H1 (cell line): ENCODE results near the gene TEKT5.

ENCODE experiments used
- ATF3 ChIP-seq: IDR thresholded peaks from 2 replicates; pipeline ENCODE4 v1.6.1; 2011; ENCODE audit warnings: low read depth, mild to moderate bottlenecking, low read length; ENCODE audit not compliant: insufficient read depth
- CREB1 ChIP-seq: IDR thresholded peaks from 2 replicates; pipeline ENCODE4 v1.6.1; 2012; ENCODE audit warnings: inconsistent platforms
- CTCF ChIP-seq, 3 experiments: IDR thresholded peaks; 1 replicate in 2 of 3; 2 replicates in 1 of 3; pipeline versions ENCODE4 v1.5.1 to v1.6.1; 2011; ENCODE audit warnings: low read length in 3 of 3, mild to moderate bottlenecking in 3 of 3, inconsistent platforms in 2 of 3, low read depth in 1 of 3, moderate library complexity in 1 of 3; ENCODE audit not compliant: insufficient read depth in 1 of 3; ENCODE audit errors: control extremely low read depth in 1 of 3
- POLR2AphosphoS5 ChIP-seq: IDR thresholded peaks from 2 replicates; pipeline ENCODE4 v1.6.1; 2011; ENCODE audit warnings: low read depth, low read length
- RBBP5 ChIP-seq: IDR thresholded peaks from 2 replicates; pipeline ENCODE4 v1.7.1; 2012; ENCODE audit warnings: low read depth, mild to moderate bottlenecking, inconsistent platforms, low read length, moderate library complexity, borderline replicate concordance

GRCh38 chr16:10637337-10638037 is 57.2 kb downstream of the TEKT5 start:
- TF ChIP-seq RBBP5 = no peak
- TF ChIP-seq CREB1 = no peak
- TF ChIP-seq POLR2AphosphoS5 = no peak
- no peak for TF ChIP-seq ATF3
- TF ChIP-seq CTCF (IDR thresholded peaks at IDR 0.05; ENCODE audit: control extremely low read depth in 1 of 3, insufficient read depth in 1 of 3, low read depth in 1 of 3, low read length in 3 of 3) = no peak
